ENCODE measurements around the gene SH2D3A.

Gene SH2D3A

DNA sequence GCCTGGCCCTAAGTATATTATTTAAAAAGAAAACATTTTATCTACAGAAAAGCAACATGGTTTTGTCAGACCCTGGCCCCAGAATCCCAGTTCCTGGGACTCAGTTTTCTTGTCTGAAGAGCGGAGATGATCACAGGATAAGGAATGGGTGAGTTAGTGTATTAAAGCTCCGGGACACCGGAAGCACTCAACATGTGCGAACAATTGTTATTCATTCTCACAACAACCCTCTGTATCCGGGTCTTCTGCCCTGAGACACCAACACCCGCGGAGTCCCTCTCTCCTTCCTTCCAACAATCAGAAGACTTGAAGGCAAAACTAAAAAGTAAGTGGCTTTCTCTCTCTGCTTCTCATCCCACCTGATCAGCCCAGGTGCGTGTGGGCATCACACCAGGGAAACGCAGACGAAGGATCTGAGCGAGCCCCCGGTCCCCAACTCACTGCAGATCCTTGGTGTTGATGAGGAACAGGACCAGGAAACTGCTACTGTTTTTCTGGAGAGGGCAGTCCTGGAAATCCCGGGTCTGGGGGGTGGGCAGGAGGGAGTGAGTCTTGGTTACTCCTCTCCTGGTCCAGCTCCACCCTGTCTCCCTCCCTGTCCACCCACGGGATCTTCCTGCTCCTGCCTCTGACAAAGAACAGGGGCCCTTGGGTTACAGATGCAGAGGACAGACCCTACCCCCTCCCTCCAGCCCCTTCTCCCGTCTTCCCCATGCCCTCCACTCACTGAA, 31.9 kb downstream of the SH2D3A start:
- DNase-seq = no peak

DNA sequence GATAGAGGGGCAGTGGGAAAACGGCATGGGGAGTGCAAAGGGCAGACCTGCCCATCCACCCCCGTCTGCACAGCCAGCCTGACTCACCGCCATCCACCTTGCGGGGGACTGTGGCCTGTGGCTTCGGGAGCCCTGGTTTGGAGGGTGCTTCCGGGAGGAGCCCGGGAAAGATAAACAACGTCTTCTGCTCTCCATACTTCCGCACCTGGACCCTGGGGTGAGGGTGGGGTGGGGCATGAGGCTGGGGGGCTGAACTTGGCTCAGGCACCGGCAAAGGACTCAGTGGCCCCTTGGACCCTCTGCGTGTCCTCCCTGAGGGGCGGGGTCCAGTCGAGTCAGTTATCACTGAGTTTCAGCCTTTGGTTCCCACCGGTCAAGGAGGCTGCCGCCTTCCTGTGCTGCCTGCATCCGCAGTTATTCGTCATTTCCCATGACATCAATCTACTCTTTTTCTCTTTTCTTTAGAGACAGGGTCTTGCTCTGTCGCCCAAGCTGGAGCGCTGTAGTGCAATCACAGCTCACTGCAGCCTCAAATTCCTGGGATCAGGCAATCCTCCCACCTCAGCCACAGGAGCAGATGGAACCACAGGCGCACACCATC, 33.0 kb downstream of the SH2D3A start:
- DNase-seq = no peak

DNA sequence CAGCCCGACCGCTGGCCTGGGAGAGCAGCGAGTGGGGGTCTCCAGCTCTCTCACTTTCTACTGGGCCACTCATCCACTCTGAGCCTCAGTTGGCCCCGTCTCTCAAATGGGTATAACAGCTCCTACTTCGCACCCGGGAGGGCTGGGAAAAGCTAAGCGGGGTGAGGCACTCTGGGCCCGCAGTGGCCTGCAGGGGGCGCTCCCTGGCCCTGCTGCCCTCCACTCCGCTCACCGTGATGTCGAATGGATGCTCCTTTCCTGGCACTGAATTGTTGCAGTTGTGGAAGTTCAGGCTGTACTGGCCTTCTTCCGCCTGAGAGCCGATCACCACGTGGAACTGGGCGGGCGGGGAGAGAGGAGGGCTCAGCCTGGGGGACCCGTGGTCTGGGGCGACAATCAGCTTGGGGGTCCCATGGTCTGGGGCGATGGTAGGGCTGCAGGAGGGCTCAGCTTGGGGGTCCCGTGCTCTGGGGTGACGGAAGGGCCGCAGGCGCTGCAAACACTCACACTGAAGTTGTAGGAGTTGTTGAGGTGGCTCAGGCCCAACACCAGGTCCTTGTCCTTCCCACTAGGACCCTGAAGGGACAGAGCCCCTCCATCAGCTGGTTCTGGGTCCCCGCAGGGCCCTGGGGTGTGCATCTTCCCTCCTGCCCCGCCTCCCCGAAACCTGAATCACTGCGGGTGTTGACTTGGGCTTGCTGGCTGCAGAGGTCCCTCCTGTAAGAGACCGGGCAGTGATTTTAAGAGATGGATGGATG, 33.7 kb downstream of the SH2D3A start:
- DNase-seq = peak; percentile 40

DNA sequence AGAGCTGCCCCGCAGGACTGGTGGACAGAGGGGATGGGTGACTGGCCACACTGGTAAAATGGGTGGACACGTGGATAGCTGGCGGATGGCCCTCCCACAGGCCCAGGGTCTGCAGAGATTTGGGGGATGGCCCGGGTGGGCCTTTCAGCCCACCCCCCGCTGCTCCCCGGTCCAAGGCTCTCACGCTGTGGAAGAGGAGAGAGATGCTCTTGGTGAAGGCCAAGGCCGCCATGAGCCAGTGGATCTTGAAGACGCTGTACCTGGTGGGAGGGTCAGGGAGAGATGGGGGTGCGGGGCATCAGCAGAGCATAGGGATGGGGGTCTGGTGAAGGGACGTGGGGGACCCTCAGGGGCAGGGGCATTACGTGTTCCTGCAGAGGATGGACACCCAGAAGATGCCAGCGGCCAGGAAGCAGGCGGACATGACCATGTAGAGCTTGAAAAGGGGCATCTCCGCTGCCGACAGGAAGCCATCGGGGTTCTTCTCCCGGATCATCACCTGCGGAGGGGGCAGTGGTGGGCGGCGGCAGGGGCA, 34.4 kb downstream of the SH2D3A start:
- no peak for DNase-seq

DNA sequence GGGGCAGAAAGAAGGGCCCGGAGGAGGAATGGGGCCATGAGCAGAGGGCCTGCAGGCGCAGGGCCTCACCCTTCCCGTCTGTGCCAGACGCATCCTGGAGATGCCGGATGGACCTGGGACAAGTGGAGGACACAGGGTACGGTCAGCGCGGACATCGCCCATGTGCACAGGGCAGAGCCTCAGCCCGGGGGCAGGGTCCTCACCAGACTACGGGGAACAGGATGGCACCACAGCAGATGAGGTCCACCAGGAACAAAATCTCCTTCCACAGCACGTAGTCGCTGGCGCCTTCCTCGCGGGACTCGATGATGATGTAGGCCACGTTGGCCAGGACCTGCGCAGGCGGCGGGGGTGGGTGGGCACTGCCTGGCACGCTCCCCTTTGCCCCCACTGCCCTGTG, 35.4 kb downstream of the SH2D3A start:
- DNase-seq = no peak

DNA sequence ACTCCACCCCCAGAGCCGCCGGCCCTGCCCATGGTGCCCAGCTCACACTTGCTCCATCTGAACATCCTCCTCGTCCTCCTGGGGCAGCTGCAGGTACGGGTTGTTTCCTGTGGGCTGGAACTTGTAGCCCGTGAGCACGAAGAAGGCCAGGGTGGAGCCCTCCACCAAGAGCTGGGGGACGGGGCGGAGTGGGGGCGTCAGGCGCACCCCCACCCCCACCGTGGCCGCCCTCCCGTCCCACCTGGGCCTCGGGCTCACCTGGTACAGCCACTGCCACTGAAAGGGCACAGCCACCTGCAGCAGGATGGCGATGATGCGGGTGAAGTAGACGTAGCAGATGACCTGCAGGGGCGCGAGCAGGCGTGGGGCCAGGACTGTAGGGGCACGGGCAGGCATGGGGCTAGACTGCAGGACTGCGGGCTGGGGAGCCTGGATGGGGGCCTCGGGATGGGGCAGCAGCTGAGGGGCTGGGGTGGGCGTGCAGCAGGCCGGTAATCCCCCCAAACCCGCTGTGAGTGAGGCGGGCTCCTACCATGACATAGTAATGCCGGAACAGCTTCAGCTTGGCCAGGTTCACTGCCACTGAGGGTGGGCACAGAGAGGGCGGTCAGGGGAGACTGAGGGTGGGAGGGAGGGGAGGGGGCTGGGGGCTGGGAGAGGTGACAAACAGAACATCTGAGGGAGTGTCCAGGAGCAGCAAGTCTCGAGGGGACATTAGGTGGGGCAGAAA, 36.1 kb downstream of the SH2D3A start:
- DNase-seq = no peak

DNA sequence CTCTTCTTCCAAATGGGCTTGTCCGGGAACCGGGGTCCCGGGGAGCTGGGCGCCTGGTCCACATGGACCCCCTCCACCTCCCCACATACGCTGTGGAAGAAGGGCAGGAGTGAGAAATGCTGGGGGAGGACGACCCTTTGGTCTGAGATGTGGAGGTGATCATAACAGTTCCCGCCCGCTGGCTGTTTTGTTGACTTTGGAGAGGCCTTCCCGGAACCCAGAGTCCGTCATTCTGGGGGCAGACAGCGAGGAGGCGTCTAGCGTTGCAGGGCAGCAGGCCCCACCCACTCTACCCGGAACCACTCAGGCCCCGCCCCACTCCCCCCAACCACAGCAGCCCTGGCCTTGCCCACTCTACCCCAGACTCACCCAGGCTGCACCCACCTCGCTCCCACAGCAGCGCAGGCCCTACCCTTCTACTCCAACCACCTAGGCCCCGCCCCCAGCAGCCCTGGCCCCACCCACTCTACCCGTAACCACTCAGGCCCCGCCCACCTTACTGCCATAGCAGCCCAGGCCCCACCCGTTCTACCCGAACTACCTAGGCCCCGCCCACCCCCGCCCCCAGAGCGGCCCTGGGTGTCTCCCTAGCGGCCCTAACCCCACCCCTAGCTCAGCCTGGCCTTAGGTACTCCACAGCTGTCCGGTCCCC, 37.0 kb downstream of the SH2D3A start:
- peak; percentile 72 for DNase-seq

DNA sequence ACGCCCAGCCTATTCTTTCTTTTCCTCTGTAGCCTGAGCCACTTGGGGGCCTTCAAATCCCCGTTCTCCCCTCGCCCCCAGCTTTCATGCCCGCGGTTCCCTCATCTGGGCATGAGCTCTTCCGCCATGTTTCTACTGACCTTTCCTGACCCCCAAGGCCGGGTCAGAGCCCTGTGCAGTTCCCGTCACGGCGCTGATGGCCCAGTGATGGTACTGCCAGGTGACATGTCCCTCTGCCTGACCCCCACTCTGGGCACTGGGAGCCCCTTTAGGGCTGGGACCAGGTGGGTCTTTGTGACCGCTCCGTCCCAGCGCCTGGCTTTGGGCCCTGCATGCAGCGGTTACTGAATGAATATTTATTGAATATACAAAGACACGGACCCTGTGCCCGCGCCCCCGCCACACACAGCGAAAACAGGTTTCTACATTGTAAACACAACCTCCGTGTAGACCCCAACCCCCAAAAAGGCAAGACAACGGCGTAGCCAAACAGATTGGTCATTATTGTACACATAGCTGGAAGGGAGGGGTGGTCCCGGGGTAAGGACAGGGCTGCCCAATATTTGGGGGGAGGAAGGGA, 37.6 kb downstream of the SH2D3A start:
- DNase-seq = no peak

DNA sequence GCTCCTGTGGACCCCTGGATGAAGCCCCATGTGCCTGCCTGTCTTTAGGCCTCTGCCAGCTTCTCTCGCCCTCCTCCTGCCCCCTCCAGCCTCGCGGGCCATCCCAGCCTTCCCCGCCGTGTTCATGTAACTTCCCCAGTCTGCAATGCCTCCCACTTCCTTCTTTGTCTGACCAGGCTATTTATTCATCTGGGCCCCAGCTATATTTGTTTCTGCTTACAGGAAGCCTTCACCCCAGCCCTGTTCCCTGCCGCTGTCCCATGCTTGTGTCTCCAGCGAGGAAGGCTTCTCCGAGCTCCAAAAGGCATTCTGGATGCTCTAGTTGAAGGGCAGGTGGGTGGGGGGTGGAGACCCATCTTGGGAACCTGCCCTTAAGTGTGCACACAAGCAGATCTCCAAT, 38.9 kb downstream of the SH2D3A start:
- DNase-seq = no peak

DNA sequence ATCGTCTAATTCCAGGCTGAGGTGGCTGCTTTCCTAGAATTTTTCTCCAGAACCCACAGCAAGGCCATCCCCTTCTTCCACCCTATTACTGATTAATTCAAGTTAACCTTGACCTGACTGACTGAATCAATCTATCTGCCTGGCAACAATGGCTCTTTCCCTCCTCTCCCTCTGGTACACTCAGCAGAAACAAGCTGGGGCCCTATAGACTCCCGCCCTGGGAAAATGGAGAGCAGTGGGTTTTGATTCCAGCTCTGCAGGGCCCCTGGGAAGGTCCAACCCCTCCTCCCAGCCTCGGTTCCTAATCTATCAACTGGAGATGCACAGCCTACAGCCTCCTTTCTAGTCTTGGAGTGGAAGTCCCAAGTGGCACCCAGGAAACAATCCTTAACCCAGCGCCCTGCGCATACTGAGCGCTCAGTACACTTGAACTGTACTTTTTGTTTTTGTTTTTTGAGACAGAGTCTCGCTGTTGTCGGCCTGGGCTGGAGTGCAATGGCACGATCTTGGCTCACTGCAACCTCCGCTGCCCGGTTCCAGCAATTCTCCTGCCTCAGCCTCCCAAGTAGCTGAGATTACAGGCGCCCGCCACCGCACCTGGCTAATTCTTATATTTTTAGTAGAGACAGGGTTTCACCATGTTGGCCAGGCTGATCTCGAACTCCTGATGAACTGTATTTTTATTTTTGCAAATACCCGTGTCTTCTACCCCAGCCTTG, 41.6 kb downstream of the SH2D3A start:
- DNase-seq = no peak

DNA sequence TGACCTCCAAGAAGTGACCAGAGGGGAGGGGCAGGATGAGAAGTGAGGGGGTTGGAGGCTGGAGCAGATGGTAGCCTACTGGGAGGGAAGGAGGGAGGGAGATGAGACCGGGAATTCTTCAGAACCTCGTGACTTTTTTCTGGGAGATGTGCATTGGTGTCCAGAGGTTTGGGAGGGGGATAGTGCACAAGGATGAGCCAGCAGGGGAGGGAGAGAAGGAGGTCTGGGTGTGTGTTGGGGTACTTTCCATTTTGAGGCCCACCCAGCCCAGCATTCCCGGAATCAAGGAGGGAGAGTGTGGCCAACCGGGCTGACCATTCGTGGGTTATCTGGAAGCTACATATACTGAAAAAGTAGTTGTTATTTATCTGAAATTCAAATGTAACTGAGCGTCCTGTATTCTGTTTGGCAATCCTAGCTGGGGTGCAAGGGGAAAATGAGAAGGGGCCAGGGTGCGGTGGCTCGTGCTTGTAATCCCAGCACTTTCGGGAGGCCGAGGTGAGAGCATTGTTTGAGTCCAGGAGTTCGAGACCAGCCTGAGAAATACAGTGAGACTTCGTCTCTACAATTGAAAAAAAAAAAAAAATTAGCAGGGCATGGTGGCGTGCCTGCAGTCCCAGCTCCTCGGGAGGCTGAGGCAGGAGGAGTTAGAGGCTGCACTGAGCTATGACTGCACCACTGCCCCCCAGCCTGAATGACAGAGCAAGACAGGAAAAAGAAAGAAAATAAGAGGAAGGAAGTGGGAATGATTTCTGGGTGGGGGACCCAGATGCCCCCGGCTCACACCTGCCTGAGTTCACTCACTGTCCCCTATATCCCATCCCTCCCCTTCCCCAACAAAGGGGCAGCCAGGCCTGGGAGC, 42.4 kb downstream of the SH2D3A start:
- no peak for DNase-seq

DNA sequence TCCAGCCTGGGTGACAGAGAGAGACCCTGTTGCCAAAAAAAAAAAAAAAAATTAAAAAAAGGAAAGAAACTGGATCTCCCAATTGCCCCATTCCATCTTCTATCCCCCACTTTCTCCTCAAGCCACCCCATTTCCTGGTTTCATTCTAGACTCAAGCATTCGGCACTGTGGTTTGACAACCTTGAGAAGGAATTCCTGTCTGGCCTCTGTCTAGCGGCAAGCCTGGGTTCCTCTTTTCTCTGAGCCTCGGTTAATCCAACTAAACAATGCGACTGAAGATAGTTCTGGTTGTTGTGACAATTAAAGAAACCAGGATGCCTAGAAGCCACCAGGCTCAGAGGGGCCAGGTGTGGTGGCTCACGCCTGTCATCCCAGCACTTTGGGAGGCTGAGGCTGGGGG, 43.5 kb downstream of the SH2D3A start:
- DNase-seq = no peak

DNA sequence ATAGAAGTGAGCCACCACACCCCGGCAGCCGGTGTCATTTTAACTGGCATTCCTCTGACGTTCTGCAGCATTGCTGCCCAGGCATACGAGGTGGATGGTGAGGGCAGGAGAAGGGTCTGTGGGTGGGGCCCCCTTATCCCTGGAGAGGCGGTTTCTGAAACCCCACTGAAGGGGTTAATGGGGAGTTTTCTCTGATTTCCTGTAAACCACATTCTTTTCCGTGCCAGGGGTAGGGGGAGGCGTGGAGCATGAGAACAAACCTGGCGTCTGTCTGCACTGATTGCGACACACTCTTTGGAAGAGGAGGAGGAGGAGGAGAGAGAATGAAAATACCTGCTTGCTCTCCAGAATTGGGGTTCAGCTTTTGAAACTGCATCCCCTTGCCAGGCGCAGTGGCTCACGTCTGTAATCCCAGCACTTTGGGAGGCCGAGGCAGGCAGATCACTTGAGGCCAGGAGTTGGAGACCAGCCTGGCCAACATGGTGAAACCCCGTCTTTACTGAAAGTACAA, 44.1 kb downstream of the SH2D3A start:
- no peak for DNase-seq

DNA sequence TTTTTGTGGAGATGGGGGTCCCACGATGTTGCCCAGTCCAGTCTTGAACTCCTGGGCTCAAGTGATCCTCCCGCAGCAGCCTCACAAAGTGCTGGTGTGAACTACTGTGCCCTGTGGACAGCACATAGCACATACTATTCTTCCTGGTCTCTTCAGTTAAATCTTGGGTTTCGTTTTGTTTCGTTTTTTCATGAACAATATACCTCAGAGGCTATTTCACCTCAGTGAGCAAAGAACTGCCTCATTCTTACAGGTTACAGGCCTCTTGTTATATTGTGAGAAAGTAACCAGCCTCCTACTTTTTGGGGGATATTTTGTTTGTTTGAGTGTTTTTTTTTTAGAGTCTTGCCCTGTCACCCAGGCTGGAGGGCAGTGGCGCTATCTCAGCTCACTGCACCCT, 45.5 kb downstream of the SH2D3A start:
- DNase-seq = no peak

DNA sequence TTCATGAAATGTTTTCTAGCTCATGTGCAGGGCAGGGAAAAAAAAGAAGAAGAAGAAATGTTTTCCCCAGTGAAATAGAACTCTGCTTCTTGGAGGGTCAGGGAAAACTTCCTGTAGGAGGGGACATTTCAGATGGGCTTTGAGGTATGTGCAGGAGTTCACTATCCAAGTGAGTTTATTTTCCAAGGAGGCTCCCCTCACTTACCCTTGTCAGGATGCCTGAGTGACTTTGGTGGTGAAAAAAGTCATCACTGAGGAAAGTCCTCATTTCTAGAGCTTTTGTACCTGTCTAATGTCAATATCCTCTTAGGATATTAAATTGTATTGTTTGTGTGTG, 46.1 kb downstream of the SH2D3A start:
- no peak for DNase-seq

DNA sequence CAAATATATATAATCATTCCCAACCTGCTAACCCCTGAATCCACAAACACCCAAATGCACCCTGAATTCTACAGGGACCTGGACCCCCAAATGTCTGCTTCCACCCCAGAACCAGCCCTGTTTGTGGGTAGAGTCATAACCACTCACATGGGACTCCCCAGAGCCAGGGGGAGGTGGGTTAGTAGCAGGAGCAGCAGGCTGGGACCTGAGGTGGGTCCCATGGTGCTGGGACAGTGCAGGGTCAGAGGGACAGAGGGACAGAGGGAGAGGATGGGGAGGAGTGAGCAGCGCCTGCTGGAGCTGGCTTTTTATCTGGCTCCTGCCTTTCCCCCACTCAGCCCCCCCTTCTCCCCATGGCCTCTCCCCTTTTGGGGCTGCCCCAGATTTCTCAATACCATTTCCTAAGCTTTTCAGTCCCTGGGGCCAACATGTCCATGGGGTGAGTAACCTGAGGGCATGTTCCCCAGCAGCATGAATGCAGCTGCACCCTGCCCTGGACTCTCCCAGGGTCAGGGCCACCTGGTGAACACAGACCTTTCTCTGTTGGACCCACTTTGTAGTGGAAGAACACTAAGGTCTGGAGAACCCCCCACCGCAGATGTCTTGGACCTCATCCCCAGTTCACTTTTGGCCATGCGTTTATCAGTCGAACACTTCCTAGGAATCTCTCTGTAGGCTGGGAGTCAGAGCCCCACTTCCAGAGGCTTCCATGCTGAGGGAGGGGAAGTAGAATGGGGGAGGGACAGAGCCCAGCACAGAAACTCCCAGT, 46.7 kb downstream of the SH2D3A start, which contains the start of gene C3:
C3 (minus strand) TSS at position 282 of the 769 bp plus-strand sequence; CDS start at position 221, 61 bp downstream.
- DNase-seq = no peak

DNA sequence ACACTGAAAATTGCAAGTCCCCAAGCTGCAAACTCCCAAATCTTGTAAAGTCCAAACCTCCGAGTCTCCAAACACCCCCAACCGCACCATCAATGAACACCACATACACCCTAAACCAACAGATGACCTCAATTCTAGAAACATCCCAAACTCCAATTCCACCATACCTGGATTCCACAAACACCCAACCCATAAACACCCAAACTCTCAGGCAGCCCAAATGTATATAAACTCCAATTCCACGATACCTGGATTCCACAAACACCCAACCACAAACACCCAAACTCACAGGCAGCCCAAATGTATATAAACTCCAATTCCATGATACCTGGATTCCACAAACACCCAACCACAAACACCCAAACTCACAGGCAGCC, 47.3 kb downstream of the SH2D3A start:
- DNase-seq = no peak

DNA sequence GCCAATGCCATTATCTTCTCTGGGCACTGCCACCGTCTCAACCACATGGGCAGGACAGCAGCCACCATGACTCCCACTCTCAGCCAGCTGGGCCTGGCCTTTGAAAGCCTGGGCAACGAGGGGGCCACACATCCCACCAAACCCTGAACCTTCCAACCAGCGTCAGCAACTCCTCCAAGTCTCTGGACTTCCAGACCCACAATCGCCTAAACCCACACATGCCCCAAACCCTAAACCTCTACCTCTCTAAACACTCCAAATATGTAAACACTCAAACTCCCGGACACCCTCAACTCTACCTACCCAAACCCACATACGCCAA, 47.7 kb downstream of the SH2D3A start:
- DNase-seq = no peak

DNA sequence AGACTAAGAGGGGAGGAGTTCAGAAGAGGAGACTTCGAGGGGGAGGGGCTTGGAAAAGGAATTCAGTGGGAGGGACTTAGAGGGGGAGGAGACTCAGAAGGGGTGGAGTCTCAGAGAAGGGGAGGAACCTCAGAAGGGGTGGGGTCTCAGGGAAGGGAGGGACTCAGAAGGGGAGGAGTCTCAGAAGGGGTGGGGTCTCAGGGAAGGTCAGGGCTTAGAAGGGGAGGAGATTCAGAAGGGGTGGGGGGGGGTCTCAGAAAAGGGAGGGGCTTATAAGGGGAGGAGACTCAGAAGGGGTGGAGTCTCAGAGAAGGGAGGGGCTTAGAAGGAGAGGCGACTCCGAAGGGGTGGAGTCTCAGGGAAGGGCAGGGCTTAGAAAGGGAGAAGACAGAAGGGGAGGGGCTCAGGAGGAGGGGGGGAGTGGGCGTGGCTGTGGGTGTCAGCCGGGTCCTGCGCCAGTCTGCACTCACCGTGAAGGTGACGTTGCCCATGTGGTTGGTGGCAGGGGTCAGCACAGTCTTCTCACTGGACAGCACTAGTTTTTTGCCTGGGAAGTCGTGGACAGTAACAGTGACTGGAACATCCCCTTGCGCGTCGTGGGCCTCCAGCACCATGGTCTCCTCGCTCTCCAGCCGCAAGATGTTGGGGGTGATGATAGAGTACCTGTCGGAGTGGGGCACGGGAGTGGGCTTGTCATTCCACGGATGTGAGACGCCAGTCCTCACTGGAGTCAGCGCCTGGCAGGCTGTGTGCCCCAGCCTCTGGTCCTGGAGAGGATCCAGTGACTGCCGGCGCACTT, 48.3 kb downstream of the SH2D3A start:
- DNase-seq = peak; percentile 46
